NK-92 (cell line): Measurements from ENCODE around the gene HMGA1.

ENCODE experiments used
- DNase-seq: peaks from one replicate; lab custom pipeline; 2025; ENCODE audit not compliant: unreplicated experiment; lab: John Stamatoyannopoulos, UW

Gene HMGA1, protein sequence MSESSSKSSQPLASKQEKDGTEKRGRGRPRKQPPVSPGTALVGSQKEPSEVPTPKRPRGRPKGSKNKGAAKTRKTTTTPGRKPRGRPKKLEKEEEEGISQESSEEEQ

DNA sequence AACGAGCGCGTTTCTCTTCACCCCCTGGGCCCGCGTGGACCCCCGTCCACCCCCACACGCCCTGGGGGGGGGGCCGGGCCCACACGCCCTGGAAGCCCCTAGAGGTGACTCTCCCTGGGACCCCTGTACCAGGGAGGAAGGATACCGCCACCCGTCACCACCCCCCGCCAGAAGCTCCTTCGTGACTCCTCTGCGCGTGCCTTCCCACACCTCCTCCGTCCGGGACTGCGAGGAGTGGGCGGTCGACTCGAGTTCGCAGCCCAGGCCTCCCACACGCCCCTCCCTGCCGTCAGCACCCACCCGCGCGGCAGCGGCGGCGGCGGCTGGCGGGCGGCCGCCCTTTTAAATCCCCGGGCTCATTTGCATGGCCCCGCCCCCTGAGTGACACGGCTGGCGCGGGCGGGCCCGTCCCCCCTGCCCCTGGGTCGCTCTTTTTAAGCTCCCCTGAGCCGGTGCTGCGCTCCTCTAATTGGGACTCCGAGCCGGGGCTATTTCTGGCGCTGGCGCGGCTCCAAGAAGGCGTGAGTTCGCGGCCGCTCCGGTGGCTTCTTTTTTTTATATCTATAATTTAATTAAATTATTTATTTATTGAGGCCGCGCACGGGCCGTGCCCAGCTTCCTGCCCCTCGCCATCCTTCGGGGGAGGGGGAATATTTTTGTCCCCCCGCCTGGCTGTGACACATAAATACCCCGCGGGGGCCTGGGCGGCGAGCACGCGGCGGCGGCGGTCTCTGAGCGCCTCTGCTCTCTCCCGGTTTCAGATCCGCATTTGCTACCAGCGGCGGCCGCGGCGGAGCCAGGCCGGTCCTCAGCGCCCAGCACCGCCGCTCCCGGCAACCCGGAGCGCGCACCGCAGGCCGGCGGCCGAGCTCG is at the start of gene HMGA1:
Gene HMGA1, plus strand, starts transcription at position 431 of the 873 bp plus-strand sequence. CDS start 3,908 bp downstream, outside the sequence.
- no peak for DNase-seq

DNA sequence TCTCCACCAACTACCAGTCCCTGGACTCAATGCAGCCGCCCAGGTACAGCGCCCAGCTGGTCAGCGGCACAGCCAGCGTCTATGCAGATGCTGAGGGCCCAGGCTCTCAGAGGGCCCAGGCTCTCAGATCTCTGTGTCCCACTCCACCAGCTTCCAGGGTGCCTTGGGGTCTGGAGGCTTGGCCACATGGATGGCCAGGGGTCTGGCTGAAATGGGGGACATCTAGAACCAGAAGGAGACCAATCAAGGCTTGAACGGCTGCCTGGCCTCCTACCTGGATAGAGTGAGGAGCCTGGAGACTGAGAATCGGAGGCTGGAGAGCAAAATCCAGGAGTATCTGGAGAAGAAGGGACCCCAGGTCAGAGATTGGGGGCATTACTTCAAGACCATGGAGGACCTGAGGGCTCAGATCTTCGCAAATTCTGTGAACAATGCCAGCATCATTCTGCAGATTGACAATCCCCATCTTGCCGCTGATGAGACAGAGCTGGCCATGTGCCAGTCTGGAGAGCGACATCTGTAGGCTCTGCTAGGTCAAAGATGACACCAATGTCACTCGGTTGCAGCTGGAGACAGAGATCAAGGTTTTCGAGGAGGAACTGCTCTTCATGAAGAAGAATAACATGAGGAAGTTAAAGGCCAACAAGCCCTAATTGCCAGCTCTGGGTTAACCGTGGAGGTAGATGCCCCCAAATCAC is 46.7 kb upstream of the HMGA1 start:
- no peak for DNase-seq

DNA sequence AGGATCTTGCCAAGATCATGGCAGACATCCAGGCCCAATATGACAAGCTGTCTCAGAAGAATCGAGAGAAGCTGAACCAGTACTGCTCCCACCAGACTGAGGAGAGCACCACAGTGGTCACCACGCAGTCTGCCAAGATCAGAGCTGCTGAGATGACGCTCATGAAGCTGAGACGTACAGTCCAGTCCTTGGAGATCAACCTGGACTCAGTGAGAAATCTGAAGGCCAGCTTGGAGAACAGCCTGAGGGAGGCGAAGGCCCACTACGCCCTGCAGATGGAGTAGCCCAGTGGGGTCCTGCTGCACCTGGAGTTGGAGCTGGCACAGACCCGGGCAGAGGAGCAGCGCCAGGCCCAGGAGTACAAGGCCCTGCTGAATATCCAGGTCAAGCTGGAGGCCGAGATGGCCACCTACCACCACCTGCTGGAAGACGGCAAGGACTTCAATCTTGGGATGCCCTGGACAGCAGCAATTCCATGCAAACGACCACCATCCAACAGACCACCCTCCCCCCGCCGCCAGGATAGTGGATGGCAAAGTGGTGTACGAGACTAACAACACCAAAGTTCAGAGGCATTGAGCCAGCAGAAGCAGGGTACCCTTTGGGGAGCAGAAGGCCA is 46.1 kb upstream of the HMGA1 start:
- no peak for DNase-seq

DNA sequence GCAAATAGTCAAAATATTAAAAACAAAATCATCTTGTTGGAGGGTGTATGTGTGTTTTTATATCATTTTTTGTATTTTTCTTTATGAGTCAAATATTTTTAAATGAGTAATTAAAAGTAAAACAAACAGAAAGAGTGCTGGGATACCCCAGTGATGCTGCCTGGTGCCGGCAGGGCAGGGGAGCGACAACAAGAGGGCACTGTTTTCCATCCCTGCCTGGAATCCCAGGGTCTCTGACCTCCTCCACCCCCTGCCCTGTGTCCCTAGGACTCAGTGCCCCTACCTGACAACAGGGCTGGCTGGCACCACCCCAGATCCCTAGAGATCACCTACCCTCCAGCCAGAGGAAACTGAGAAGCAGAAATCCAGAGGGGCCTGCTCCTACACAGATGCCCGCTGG is 41.9 kb upstream of the HMGA1 start:
- no peak for DNase-seq

DNA sequence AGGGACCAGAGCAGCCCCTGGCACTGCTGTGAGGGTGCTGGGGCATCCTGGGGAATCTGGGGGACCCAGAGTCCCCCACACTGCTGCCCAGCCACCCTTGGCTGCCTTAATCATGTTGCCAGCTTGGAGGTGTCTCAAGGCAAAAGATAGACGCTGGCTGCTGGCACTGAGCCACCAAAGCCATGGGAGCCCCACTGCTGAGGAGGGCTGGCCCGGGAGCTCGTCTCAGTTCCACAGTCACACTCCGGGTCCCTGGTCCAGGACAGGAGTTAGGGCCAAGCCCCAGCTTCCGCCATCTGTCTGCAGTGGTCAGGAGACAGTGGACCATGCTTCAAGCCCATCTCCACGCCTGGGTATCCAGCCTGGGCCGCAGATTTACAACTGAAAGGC is 41.0 kb upstream of the HMGA1 start:
- DNase-seq = no peak

DNA sequence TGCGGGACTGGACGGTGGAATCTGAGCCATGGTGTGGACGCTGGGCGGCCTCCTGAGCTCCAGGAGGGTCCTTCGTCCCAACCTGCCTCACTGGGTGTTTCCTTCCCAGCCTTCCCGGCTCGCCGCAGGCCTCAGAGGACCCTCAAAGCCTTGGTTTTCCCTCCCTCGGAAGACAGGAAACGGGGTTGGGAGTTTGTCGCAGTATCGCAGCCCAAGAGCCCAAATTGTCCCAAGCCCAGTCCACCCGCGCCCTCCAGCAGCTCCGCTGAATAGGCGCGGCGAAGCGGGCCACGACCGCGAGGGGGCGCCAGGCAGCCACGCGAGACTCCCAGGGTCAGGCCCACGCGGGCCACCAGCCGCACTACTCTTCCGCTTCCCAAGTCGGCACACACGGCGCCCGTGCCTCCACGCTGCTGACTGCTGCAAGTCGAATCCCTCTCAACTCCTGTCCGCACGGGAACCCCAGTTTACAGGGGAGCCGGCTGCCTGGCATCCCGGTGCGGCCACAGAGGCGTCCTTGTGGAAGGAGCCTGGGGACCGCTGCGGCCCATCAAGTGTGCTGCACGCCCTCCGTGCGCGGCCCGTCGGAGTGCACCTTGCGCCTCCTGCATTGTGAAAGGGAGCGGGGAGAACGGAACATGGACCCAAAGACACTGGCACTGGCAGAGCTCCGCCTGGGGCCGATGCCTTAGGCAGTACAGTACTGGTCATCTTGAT is 40.4 kb upstream of the HMGA1 start:
- DNase-seq = no peak

DNA sequence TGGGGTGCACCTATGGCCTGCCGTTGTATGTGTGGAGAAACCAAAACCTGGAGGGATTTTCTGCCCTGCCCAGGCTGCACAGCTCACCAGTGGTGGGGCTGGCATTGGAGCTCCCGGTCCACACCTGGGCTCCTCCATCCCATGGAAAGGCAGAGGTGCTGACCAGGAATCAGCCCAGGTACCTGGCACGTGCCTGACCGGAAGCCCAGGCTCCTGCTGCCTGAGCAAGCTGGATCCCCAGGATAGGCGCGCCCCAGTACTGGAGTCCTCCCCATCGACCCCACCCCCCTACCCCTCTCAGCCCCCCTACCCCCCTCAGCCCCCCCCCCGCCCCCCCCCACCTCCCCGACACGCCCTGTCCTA is 39.9 kb upstream of the HMGA1 start:
- no peak for DNase-seq

DNA sequence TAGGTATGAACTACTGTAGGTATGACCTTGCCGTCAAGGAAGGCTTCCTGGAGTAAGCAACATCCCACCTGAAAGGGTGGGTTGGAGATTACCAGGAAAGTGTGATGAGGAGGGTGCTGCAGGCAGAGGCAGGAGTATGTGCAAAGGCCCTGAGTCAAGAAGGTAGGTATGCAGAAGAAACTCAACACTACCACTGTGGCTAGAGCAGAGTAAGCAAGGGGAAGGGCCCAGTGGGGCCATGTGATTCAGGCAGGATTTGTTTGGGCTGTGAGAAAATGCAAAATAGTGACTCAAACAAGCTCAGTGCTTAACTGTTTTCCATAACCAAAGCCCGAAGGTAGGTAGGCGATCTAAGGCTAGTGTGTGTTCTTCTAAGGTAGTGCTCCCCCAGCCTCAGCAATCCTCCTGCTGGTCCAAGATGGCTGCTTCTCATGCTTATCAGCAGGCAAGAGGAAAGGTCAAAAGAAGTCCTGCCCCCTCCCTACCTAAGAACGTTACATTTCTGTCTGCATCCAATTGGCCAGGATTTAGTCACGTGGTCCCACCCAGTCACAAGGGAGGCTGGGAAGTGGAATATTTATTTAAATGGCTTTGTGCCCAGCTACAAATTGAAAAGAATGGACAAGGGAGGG is 36.2 kb upstream of the HMGA1 start:
- no peak for DNase-seq

DNA sequence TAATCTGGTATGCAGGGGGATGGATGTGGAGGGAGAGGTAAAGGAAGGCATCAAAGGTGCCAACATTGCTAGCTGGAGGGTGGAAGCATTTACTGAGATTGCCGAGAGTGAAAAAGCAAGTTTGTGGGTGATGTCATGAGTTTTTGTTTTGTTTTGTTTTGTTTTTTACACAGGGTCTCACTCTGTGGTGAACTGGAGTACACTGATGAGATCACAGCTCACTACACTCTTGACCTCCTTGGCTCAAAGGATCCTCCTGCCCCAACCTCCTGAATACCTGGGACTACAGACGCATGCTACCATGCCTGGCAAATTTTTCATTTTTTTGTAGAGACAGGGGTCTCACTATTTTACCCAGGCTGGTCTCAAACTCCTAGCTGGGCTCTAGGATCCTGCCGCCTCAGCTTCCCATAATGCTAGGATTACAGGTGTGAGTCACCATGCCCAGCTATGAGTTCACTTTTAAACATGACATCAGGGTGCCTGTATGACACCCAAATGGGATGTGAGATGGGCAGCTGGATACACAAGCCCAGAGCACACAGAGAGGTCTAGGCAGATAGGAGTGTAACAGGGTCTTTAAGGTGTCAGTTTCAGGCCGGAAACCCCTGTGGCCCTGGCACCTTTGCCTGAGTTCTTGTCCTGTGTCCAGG is 35.1 kb upstream of the HMGA1 start:
- DNase-seq = no peak

DNA sequence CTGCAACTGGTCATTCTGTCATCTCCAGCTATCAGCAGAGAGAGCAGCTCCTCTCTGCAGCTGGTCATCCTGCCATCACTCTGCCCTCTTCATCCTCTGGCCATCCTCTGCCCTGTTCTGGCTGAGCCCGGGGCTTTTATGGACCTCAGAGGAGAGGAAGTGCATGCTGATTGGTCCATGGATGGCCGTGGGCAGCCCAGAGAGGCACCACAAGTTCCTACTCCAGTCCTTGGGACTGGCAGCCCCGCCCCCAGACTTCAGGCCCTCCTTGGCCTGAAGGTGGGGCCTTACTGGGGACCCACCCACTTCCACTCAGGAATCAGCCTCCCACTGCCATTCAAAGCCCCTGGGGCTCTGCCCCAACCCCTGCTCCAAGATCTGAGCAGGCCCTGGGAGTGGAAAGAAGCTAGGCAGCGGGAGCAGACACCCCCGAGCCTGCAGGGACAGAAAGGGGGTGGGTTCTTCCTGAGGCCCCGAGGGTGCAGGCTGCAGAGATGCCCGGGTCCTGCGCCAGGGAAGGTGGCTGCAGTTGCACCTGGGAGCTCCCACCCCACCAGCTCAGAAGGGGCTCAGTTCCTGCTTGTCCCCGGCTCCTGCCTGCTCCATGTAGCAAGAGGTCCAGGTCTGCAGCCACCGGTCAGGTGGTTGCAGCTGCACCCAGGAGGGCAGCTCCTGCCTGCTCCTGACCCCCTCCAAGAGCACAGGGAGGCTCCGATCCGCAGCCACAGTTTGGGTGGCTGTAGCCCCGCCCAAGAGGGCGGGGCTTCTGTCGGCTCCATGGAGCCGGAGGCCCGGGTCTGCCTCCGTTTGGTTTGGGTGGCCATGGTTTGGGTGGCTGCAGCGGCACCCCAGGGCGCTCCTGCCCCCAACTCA is 34.1 kb upstream of the HMGA1 start:
- no peak for DNase-seq

DNA sequence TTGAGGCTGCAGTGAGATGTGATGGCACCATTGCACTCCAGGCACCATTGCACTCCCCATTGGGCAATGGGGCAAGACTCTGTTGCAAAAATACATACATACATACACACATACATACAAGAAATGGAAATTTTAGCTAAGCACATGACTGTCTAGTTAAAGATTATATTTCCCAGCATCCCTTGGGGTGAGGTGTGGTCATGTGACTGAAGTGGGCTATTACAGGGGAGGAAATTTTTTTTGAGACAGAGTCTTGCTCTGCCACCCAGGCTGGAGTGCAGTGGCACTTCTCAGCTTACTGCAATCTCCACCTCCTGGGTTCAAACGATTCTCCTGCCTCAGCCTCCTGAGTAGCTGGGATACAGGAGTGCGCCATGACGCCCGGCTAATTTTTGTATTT is 32.0 kb upstream of the HMGA1 start:
- no peak for DNase-seq

DNA sequence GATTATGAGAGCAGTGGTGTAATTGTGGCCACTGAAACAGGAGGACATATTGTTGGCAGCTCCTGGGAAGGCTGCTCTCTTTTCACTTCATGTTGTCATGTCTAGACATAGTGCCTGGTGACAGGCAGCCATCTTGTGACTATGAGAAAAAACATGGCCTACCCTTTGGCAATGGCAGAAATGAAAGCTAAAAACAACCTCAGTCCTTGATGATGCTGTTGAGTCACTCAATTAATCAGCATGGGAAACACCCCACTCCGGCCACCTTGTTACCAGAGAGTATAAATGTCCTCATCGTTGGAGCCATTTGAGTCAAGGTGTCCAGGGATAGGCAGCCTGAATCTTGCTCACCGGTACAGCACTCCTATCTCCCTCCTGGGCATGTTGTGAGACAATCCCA is 31.2 kb upstream of the HMGA1 start:
- DNase-seq = no peak

DNA sequence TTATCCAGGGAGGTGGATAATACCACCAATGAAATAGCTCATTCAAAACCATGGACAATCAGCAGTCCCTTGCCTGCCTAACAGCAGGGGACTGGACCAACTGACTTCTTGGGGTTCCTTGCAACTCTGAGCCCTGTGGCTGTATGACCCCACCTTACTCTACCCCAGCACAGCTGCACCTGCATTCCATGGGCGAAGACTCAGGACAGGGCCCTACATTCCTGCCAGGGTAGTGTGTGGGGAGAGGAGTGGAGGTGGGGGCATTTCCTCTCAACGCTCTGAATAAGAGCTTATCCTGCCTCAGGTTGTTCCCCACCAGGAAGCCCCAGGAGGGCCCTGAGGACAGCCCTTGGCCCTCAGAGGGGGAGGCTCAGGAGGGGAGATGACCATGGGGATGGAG is 30.8 kb upstream of the HMGA1 start:
- no peak for DNase-seq

DNA sequence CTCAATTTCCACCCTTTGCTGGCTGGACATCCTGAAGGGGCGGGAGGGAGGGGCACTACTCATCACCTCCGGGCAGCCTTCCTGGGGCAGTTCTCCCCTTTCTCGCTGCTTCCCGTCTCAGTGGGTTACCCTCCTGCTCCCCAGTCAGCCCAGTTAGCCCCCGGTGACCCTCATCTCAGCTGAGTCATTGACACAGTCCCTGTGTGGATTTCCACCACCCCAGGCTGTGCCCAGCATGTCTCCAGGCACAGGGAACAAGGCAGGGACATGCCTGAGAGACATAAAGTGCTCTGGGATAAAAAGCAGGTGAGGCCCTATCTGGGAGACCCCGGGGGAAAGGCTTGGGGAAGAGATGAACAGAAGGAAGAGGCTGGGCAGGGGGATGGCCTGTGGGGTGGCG is 29.9 kb upstream of the HMGA1 start:
- DNase-seq = no peak

DNA sequence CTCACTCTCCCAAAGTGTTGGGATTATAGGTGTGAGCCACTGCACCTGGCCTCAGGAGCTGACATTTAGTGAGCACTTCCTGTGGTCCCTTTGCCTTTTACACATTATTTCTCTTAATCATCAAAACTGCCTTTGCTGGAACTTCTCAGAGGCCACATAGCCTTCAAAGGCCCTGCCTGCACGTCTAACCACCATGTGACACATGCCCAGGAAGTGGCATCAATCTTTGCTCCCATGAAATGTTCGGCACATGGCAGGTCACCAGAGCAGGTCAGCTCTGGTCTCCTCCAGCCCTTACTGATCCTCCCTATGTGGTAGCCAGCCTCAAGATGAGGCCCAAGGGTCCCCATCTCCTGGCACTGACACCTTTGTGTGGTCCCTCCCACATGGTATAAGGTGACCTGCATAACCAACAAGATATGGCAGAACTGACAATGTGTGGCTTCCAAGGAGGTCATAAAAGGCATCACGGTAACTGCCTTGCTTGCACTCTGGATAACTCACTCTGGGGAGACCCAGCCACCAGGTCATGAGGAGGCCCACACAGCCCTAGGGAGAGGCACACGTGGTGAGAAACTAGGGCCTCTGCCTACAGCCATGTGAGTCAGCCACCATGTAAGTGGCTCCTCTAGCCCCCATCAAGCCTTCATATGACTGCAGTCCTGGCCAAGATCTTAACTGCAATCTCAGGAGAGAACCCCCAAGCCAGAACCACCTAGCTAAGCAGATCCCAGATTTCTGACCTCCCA is 28.8 kb upstream of the HMGA1 start:
- no peak for DNase-seq

DNA sequence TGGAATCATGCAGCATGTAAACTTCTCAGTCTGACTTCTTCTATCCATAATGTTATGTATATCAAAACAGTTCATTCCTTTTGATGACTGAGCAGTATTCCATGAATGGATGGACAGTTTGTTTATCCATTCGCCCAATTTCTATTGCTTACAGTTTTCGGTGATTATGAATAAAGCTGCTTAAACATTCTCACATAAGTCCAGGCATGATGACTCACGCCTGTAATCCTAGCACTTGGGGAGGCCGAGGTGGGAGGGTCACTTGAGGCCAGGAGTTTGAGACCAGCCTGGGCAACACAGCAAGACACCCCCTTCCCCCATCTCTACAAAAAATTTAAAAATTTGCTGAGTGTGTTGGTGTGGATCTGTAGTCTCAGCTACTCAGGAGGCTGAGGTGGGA is 22.9 kb upstream of the HMGA1 start:
- no peak for DNase-seq

DNA sequence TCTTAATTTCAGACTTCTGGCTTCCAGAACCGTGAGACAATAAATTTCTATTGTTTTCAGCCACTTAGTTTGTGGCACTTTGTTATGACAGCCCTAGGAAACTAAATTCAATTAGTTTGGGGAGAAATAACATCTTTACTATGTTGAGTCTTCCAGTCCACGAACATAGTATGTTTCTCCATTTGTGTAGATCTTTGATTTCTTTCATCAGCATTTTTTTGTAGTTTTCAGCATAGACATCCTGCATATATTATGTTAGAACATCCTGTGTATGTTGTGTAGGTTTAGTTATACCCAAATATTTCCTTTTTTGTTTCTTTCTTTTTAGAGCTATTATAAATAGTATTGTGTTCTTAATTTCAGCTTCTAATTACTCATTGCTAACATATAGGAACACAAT is 18.0 kb upstream of the HMGA1 start:
- DNase-seq = no peak

DNA sequence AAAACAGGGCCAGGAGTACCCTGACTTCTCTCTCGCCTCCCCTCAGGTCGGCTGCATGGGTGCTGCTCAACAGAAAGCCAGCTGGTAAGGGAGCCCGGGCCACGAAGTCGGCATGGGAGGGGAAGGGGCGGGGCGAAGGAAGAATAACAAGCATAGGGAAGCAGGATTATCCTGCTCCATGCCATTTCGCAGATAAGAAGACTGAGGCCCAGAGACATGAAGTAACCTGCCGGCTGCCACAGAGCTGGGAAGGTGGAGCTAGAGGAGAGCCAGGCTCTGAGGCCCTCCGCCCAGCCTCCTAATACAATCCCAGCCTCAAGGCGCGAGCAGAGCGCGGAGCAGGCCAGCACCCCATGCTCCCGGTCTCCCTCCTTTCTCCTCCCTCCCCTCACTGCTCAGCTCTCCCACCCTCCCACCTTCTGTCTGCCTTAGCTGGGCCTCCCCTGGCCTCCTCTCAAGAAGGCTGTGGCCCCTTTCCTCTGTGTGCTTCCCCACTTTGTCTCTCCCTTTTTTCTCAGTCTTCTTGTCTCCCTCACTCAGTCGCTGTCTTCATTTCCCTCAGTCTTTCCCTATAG is 13.2 kb upstream of the HMGA1 start:
- no peak for DNase-seq
